GM12878 (cell line): ENCODE data around the gene PLCG1. TPM values are rescaled to one million over a fixed set of nuclear protein-coding genes. Genes with fewer than 3 reads are reported as not detected.

Experiments used
- ATAC-seq: fragments of 200-7000 bp; cut with Tn5 transposase; 3 replicates; pipeline ENCODE4 v1.9.1; 2020; ENCODE audit warnings: mild to moderate bottlenecking, moderate library complexity
- BruUV-seq: library from RNA; stranded (reverse); fragments of 400-500 nt; replicated peaks from 2 replicates; lab custom pipeline; 2021; lab: Mats Ljungman, UMichigan
- CTCF ChIA-PET: fragments of 300-600 bp; sonication (Branson Sonifier 250); formaldehyde crosslinking; extraction: SDS; loops from one replicate; lab custom pipeline; 2021; ENCODE audit warnings: inconsistent platforms; lab: Yijun Ruan, JAX
- POLR2A ChIA-PET: fragments of 350-600 bp; formaldehyde crosslinking; extraction: SDS; loops from one replicate; lab custom pipeline; 2021; ENCODE audit warnings: inconsistent platforms; lab: Charles Lee
- RAD21 ChIA-PET: fragments of 300-600 bp; sonication (Branson Sonifier 250); formaldehyde crosslinking; loops from one replicate; lab custom pipeline; 2023; ENCODE audit warnings: antibody characterized with exemption; ENCODE audit not compliant: unreplicated experiment; lab: Charles Lee
- SMC1A ChIA-PET: fragments of 300-600 bp; sonication (Branson Sonifier 250); formaldehyde crosslinking; loops from one replicate; lab custom pipeline; 2023; ENCODE audit not compliant: unreplicated experiment, uncharacterized antibody; lab: Charles Lee
- DNase-seq: peaks from one replicate; pipeline ENCODE4 v3.0.0-alpha.2; 2011; ENCODE audit warnings: low read depth, low spot score
- FAIRE-seq: peaks from 3 replicates; lab custom pipeline; 2011; peaks lifted over from hg19 to GRCh38; lab: Jason Lieb, UNC
- H2AFZ ChIP-seq: 2 replicates; pipeline ENCODE4 v1.6.0; 2011; ENCODE audit warnings: low read depth, low read length, control low read depth; ENCODE audit not compliant: control insufficient read depth
- H3K27ac ChIP-seq: 2 replicates; pipeline ENCODE4 v1.5.1; 2011; ENCODE audit warnings: control low read depth; ENCODE audit not compliant: control insufficient read depth, insufficient read depth
- H3K27me3 ChIP-seq, 2 experiments: replicated peaks in 1 of 2; 2 replicates each; pipeline versions ENCODE4 v1.6.0 to v1.6.1; 2011; ENCODE audit warnings: low read length in 1 of 2; ENCODE audit not compliant: control insufficient read depth in 2 of 2, insufficient read depth in 2 of 2
- H3K36me3 ChIP-seq, 2 experiments: 2 replicates each; pipeline ENCODE4 v1.5.1; 2011; ENCODE audit warnings: low read length in 1 of 2; ENCODE audit not compliant: control insufficient read depth in 2 of 2, insufficient read depth in 2 of 2
- H3K4me1 ChIP-seq: 2 replicates; pipeline ENCODE4 v1.6.1; 2011; ENCODE audit warnings: mild to moderate bottlenecking, low read length, moderate library complexity, mixed read lengths; ENCODE audit not compliant: control insufficient read depth, insufficient read depth
- H3K4me2 ChIP-seq: 2 replicates; pipeline ENCODE4 v1.6.0; 2011; ENCODE audit warnings: control low read depth; ENCODE audit not compliant: control insufficient read depth, insufficient read depth
- H3K4me3 ChIP-seq: fragments of 200-600 bp; sonication (generic); 2 replicates; pipeline ENCODE4 v1.5.1; 2016
- H3K79me2 ChIP-seq: 2 replicates; pipeline ENCODE4 v1.6.0; 2011; ENCODE audit warnings: low read length; ENCODE audit not compliant: control insufficient read depth, insufficient read depth
- H3K9ac ChIP-seq: 2 replicates; pipeline ENCODE4 v1.8.0; 2011; ENCODE audit warnings: low read length, control low read depth, mixed read lengths; ENCODE audit not compliant: control insufficient read depth, insufficient read depth
- H3K9me3 ChIP-seq: replicated peaks from 3 replicates; pipeline ENCODE4 v1.5.1; 2011; ENCODE audit warnings: mild to moderate bottlenecking, low read length; ENCODE audit not compliant: control insufficient read depth, insufficient read depth
- H4K20me1 ChIP-seq: 2 replicates; pipeline ENCODE4 v1.6.0; 2011; ENCODE audit not compliant: control insufficient read depth, insufficient read depth
- BCL11A ChIP-seq: IDR thresholded peaks from 2 replicates; pipeline ENCODE4 v1.6.1; 2011; ENCODE audit warnings: low read depth, low read length
- EP300 ChIP-seq, 2 experiments: fragments of 150-350 bp in 1 of 2; IDR thresholded peaks; 2 replicates each; pipeline ENCODE4 v1.6.1; 2011 to 2012; ENCODE audit warnings: low read depth in 2 of 2, low read length in 2 of 2, borderline replicate concordance in 1 of 2, improper control_type of control experiment in 1 of 2, inconsistent platforms in 1 of 2; ENCODE audit not compliant: control insufficient read depth in 1 of 2
- MTA3 ChIP-seq: IDR thresholded peaks from 2 replicates; pipeline ENCODE4 v1.6.1; 2012; ENCODE audit warnings: low read length, inconsistent platforms, borderline replicate concordance
- NFYB ChIP-seq: IDR thresholded peaks from 2 replicates; pipeline ENCODE4 v1.6.1; 2011; ENCODE audit warnings: low read depth, mild to moderate bottlenecking, low read length, improper control_type of control experiment, moderate library complexity; ENCODE audit not compliant: insufficient read depth
- POLR2A ChIP-seq: IDR thresholded peaks from 2 replicates; pipeline ENCODE4 v1.6.1; 2011; ENCODE audit warnings: low read depth, mild to moderate bottlenecking, low read length
- RAD51 ChIP-seq: fragments of 450-650 bp; IDR thresholded peaks from 2 replicates; pipeline ENCODE4 v1.6.1; 2016; ENCODE audit warnings: moderate library complexity, mild to moderate bottlenecking, inconsistent platforms
- RUNX3 ChIP-seq: IDR thresholded peaks from 2 replicates; pipeline ENCODE4 v1.6.1; 2012; ENCODE audit warnings: low read length, inconsistent platforms
- SPI1 ChIP-seq: IDR thresholded peaks from 2 replicates; pipeline ENCODE4 v1.6.1; 2011; ENCODE audit warnings: low read depth, mild to moderate bottlenecking, low read length, moderate library complexity, borderline replicate concordance; ENCODE audit not compliant: insufficient read depth
- WRNIP1 ChIP-seq: IDR thresholded peaks from 2 replicates; pipeline ENCODE4 v1.6.1; 2011; ENCODE audit warnings: low read depth, low read length, improper control_type of control experiment, borderline replicate concordance
- ZNF217 ChIP-seq: fragments of 450-650 bp; IDR thresholded peaks from 2 replicates; pipeline ENCODE4 v1.6.1; 2017; ENCODE audit warnings: antibody characterized with exemption, mild to moderate bottlenecking
- whole genome bisulfite sequencing: methylation state at CpG from one replicate; pipeline ENCODE4 v1.1.6; 2016; ENCODE audit warnings: low lambda C conversion rate; ENCODE audit not compliant: insufficient replicate concordance, insufficient coverage; ENCODE audit errors: missing lambda C conversion rate; 5-methylcytosine and 5-hydroxymethylcytosine counted together
- in situ Hi-C: fragments of 300-500 bp; cut with MboI; formaldehyde crosslinking; loops from 9 replicates; pipeline ENCODE4 v1.14.3; 2018; ENCODE audit warnings: mixed read lengths
- intact Hi-C: fragments of 100-400 bp; cut with micrococcal nuclease; formaldehyde crosslinking; loops from one replicate; pipeline ENCODE4 v1.14.2; 2022; ENCODE audit not compliant: unreplicated experiment
- polyA plus RNA-seq, 11 experiments: library from polyadenylated mRNA; depleted of rRNA in 4 of 11; unstranded in 6 of 11; stranded (reverse) in 5 of 11; fragments of >200 nt; fragmentation: Nextera tagmentation in 4 of 11; fragmentation: Illumina TruSeq in 1 of 11; extraction: Ambion mirVana in 4 of 11; extraction: Trizol in 1 of 11; gene quantifications; 1 replicate in 1 of 11; 2 replicates in 10 of 11; pipeline versions ENCODE4 v1.2.1 to v1.2.3, GENCODE V29; 2011 to 2016; ENCODE audit warnings: inconsistent platforms in 2 of 11, missing spikeins in 2 of 11, low read depth in 1 of 11
- total RNA-seq, 4 experiments: library from RNA; depleted of rRNA in 3 of 4; stranded (reverse); fragments of >200 nt in 3 of 4; fragmentation: Illumina TruSeq in 1 of 4; extraction: Trizol in 1 of 4; gene quantifications; 2 replicates each; pipeline versions ENCODE4 v1.2.1 to v1.2.3, GENCODE V29; 2013 to 2021

The PLCG1 gene
- total and polyA plus RNA-seq, 10 of the 15 experiments (the other 5 are each of a cell fraction or from before 2014, with no cell fraction given) = 2.6 to 114 (median 45.3) TPM

DNA sequence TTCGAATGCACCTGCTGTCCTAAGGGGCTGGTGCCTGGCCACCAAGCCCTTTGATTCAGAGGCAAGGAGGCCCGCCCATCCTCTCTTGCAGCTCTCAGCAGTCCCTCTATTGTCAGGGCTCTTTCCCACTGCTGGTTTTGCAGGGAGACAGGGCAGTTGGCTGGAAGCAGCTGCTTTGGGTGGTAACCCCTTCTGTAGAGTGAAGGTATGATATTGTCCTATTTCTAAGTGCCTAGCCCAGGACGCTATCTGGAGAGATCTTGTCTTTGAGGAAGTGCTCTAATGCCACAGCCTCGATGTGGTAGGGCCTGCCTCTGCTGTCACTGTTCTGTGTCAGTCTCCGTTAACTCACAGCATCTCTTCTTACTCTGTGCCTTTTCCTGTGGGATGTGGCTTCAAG is 5.6 kb downstream of the PLCG1 start:
- peak overlapping the region; percentile 75 for H3K4me2 ChIP-seq

DNA sequence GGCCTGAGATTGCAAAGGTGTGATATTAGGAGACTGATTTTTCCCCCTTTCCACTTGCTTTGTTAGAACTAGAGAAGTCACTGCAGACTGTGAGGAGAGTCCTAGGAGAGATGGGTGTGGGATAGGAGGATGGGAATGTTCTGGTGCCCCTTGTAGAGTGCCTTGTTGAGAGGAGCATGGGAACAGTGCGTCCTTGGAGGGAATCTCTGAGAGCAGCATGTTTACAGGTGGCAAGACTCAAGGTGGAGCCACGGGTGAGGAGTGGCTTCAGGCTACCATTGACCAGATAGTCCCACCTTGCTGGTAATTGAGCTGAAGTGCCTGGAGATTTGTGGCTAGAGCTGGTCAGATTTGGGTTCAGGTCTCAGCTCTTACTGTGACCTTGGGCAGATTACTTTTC is 6.0 kb downstream of the PLCG1 start:
- 97% methylated on average over 2 of the region's 2 CpGs for WGBS
- Histone ChIP-seq H3K79me2 (peaks cover 89% of the 10 kb centered on the region), H4K20me1 (peaks cover 9% of the 10 kb centered on the region), H3K4me2 (peak overlapping the region; percentile 75), H3K9ac (no peak overlapping the region), H3K27ac (no peak overlapping the region), H3K4me1 (peaks cover 50% of the 10 kb centered on the region), H3K27me3 (no peaks in the 10 kb centered on the region), H3K36me3 (peaks cover 2 to 3% of the 10 kb centered on the region in 2 experiments; a peak in 3 of 4 replicates), H2AFZ (no peak overlapping the region), H3K9me3 (no peaks in the 10 kb centered on the region), H3K4me3 (0 out of 2 replicates have a peak overlapping the region, but pooled peaks have one; percentile 26)
- POLR2A ChIA-PET = interaction anchor here (2.6 to 11.3 kb wide), 3 partner anchors 9 to 13 kb away, joined by 10 to 84 read pairs (median 11); no protein-coding TSS in a partner anchor
- no peak for DNase-seq
- RAD21 ChIA-PET = interaction anchor here (2.4 to 4.0 kb wide), 2 partner anchors 9 to 14 kb away, joined by 8 to 42 read pairs; no protein-coding TSS in a partner anchor
- no peak for FAIRE-seq
- no TSS peak for BruUV-seq
- in situ Hi-C loops (no loop called here), intact Hi-C loops (no loop called here)
- CTCF ChIA-PET = interaction anchor here (0.5 to 10.1 kb wide), 6 partner anchors 10 to 174 kb away, joined by 3 to 75 read pairs (median 3); no protein-coding TSS in a partner anchor
- TF ChIP-seq NFYB (no peak), BCL11A (no peak), SPI1 (no peak), ZNF217 (no peak), RAD51 (no peak), EP300 (IDR thresholded peaks at IDR 0.05; ENCODE audit: borderline replicate concordance in 1 of 2, control insufficient read depth in 1 of 2, low read depth in 2 of 2, low read length in 2 of 2) (no peak), WRNIP1 (0 out of 2 replicates have a peak, but pooled peaks have one; percentile 8), POLR2A (no peak), MTA3 (no peak)
- ATAC-seq = no peak
- SMC1A ChIA-PET = interaction anchor here (0.5 to 2.2 kb wide), 7 partner anchors 8 to 177 kb away, joined by 3 to 15 read pairs (median 4); no protein-coding TSS in a partner anchor

More for the DNA sequence above, 5.6 kb downstream of the PLCG1 start:
- ChIA-PET SMC1A (interaction anchor here (0.7 to 5.9 kb wide), 7 partner anchors 9 to 96 kb away, joined by 3 to 71 read pairs (median 10); no protein-coding TSS in a partner anchor), RAD21 (interaction anchor here (1.0 to 4.0 kb wide), 3 partner anchors 8 to 14 kb away, joined by 4 to 42 read pairs (median 8); no protein-coding TSS in a partner anchor), CTCF (interaction anchor here (1.0 to 10.1 kb wide), 5 partner anchors 9 to 90 kb away, joined by 3 to 75 read pairs (median 18); no protein-coding TSS in a partner anchor), POLR2A (interaction anchor here (1.3 to 11.3 kb wide), 4 partner anchors 9 to 22 kb away, joined by 4 to 84 read pairs (median 10); no protein-coding TSS in a partner anchor)
- Histone ChIP-seq H3K36me3 (peaks cover 2 to 3% of the 10 kb centered on the region in 2 experiments; a peak in 3 of 4 replicates), H4K20me1 (peaks cover 9% of the 10 kb centered on the region), H3K27ac (no peak overlapping the region), H3K79me2 (peaks cover 93% of the 10 kb centered on the region), H3K9me3 (no peaks in the 10 kb centered on the region), H3K4me1 (peaks cover 50% of the 10 kb centered on the region), H3K4me3 (0 out of 2 replicates have a peak overlapping the region, but pooled peaks have one; percentile 26), H3K27me3 (no peaks in the 10 kb centered on the region), H3K9ac (no peak overlapping the region), H2AFZ (no peak overlapping the region)
- DNase-seq (no peak), FAIRE-seq (no peak), ATAC-seq (peak; percentile 41)
- BruUV-seq = no TSS peak
- in situ Hi-C loops = no loop called here
- intact Hi-C loops = no loop called here
- 47% methylated on average over 5 of the region's 5 CpGs for WGBS
- 0 out of 2 replicates have a peak, but pooled peaks have one; percentile 9 for TF ChIP-seq WRNIP1
- TF ChIP-seq SPI1 = peak; percentile 87
- TF ChIP-seq RUNX3 = no peak
